Activated naive CD4-positive, alpha-beta T cell treated with anti-CD3 and anti-CD28 coated beads, Interleukin-2, amount 50 U/mL, for 72 hours (primary cell): ENCODE results near the gene SH3PXD2B. TPM values are rescaled to one million over a fixed set of nuclear protein-coding genes. Genes with fewer than 3 reads are reported as not detected.
"Not testable (repeated sequence)": the region's sequence is repeated elsewhere in the genome, so short reads cannot be mapped to it uniquely, and the experiment has no call there.

Source experiments
- ATAC-seq, 2 donors: fragments of 150-1000 bp; cut with Tn5 transposase; 2 replicates each; pipeline ENCODE4 v1.10.0; 2021; ENCODE audit warnings: mild to moderate bottlenecking in 2 of 2, moderate library complexity in 2 of 2
- DNase-seq, 2 donors: peaks; one replicate each; pipeline ENCODE4 v3.0.0; 2021 to 2022; ENCODE audit warnings: low spot score in 2 of 2
- H3K27ac Mint-ChIP-seq, 2 donors: one replicate each; pipeline ENCODE4 v1.8.0; 2022; ENCODE audit warnings: mild to moderate bottlenecking in 2 of 2, mixed read lengths in 2 of 2
- H3K36me3 Mint-ChIP-seq, 2 donors: one replicate each; pipeline ENCODE4 v1.8.0; 2022; ENCODE audit warnings: mixed read lengths in 2 of 2
- H3K9me3 Mint-ChIP-seq, 2 donors: one replicate each; pipeline ENCODE4 v1.8.0; 2022; ENCODE audit warnings: mixed read lengths in 2 of 2
- total RNA-seq, 2 donors: library from RNA; stranded (reverse); gene quantifications; one replicate each; pipeline ENCODE4 v1.2.3, GENCODE V29; 2022

Gene SH3PXD2B
- total RNA-seq, 2 donors from 2014 or later: 0.09 to 0.64 TPM

DNA sequence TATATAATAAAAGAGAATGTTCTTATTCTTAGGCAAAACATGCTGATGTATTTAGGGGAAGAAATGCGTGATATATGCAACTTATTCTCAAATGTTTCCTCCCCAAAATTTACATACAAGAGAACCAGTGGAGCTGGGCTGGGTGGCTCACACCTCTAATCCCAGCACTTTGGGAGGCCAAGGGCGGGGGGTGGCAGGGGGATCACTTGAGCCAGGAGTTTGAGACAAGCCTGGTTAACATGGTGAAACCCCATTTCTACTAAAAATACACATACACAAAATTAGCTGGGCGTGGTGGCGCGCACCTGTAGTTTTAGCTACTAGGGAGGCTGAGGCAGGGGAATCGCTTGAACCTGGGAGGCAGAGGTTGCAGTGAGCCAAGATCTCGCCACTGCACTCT lies 143.3 kb downstream of the SH3PXD2B start:
- Mint-ChIP-seq H3K27ac (no peak overlapping the region), H3K36me3 (no peaks in the 10 kb centered on the region), H3K9me3 (no peaks in the 10 kb centered on the region)
- no peak for DNase-seq
- no peak for ATAC-seq

DNA sequence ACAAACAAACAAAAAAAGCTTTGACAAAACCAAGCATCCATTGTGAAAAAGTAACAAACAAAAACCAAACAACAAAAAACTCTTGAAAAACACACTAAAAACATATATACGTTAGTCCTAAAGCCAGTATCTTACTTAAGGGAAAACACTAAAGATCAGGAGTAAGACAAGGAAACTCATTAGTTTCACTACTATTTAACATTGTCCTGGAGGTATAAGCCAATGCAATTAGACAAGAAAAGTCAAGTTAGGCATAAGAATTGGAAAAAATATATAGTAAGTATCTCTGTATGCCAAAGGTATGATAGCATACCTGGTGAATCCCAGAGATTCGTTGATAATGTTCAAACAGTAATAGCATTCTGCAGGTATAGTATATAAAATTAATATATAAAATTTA lies 148.9 kb downstream of the SH3PXD2B start:
- ATAC-seq: no peak
- no peak for DNase-seq
- no peak overlapping the region for H3K27ac Mint-ChIP-seq
- no peaks in the 10 kb centered on the region for H3K9me3 Mint-ChIP-seq
- no peaks in the 10 kb centered on the region for H3K36me3 Mint-ChIP-seq

DNA sequence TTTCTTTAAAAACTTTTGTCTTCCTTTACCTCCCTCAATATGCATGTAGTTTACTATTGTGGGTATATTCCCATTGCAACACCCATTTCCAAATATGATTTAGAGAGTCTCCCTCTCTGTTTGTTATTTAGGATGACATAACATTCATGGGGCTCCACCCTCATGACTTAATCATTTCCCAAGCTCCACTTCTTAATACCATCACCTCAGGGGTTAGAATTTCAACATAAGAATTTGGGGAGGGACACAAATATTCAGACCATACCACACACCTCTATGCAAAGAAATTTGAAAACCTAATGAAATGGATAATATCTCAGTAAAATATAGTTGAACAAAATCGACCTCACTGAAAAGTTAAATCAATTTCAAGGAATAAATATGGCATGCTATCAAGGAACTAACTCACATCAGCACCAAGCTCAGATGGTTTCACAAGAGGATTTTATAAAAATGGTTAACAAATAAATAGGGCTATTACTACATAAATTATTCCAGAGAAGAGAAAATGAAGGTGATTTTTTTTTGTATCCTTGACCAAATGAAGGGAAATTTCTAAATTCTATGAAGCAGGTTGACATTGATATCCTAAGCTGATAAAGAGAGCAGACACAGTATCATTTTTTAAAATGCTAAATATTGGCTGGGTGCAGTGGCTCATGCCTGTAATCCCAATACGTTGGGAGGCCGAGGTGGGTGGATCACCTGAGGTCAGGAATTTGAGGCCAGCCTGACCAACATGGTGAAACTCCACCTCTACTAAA lies 150.6 kb downstream of the SH3PXD2B start:
- ATAC-seq (no peak), DNase-seq (no peak)
- Mint-ChIP-seq H3K36me3 (no peaks in the 10 kb centered on the region), H3K9me3 (no peaks in the 10 kb centered on the region), H3K27ac (no peak overlapping the region)

DNA sequence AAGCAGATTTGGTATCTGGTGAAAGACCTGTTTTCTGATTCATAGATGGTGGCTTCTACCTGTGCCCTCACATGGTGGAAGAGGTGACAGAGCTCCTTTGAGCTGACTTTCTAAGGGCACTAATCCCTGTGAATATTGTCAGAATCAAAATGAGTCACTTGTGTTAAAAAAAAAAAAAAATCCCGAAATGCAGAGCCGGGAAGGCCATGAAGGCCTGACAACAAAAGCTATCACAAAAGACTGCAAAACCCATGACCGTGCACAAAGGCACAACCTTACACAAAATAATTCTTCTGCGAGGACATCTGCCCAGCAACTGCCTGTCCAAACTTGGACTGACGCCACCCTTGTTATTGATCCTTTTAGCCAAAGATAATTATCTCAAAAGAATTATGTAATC lies 151.2 kb downstream of the SH3PXD2B start:
- Mint-ChIP-seq H3K9me3 (no peaks in the 10 kb centered on the region), H3K27ac (no peak overlapping the region), H3K36me3 (no peaks in the 10 kb centered on the region)
- ATAC-seq (no peak), DNase-seq (no peak)

DNA sequence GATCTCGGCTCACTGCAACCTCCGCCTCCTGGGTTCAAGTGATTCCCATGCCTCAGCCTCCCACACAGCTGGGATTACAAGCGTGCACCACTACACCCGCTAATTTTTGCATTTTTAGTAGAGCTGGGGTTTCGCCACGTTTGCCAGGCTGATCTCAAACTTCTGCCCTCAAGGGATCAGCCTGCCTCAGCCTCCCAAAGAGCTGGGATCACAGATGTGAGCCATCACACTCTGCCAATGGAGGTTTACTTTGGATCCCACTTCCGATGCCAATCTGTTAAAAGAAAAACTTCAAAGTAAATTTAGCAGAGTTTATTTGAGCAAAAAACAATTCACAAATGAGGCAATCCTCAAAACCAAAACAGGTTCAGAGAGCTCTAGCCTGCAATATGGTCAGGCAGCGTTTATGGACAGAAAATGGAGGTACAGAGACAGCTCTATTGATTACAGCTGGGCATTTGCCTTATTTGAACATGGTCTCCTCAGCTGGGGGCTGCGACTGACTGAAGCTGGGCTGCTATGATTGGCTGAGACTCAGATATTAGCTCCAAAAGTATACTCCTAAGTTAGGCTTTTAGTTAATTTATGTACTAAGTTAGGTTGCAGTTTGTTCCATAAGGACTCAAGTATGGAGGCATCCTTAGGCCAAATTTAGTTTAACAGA lies 152.1 kb downstream of the SH3PXD2B start:
- H3K9me3 Mint-ChIP-seq: no peaks in the 10 kb centered on the region
- ATAC-seq: no peak
- H3K27ac Mint-ChIP-seq: no peak overlapping the region
- no peaks in the 10 kb centered on the region for H3K36me3 Mint-ChIP-seq
- no peak for DNase-seq

DNA sequence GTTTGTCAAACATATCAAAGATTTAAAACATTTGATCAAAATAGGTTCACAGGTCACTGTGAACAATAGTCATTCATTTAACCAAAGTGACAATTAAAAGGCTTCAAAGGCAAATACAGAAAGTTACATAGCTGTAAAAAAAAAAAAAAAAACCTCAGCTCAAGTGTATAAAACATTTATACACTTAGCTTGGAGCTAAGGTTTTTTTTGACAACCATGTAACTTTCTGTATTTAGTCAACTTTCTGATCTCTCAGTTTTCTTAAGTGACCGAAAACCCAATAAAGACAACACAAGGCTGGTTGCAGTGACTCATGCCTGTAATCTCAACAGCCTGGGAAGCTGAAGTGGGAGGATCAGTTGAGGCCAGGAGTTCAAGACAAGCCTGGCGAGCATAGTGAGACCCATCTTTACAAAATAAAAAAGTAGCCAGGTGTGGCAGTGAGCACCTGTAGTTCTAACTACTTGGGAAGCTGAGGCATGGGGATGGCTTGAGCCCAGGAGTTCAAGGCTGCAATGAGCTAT lies 154.3 kb downstream of the SH3PXD2B start:
- H3K9me3 Mint-ChIP-seq: no peaks in the 10 kb centered on the region
- ATAC-seq (no peak), DNase-seq (no peak)
- no peak overlapping the region for H3K27ac Mint-ChIP-seq
- H3K36me3 Mint-ChIP-seq: no peaks in the 10 kb centered on the region

DNA sequence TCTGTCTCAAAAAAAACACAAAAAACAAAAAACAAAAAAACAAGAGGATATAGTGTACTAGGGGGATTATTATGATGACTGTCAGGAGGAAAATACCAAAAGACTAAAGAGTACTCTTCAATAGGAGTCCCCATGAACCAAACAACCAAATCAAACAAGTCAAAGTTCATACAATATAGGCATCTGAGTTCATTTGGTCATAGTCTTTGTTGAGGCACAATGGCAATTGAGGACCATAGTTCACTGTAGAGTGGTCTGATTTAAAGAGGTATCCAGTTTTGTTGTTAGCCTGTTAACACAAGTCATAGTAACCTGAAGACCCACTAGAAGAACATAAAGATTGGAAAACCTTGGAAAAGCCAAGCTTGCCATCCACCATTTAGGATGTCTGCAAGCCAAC lies 159.5 kb downstream of the SH3PXD2B start:
- no peak overlapping the region for H3K27ac Mint-ChIP-seq
- ATAC-seq (no peak), DNase-seq (no peak)
- H3K36me3 Mint-ChIP-seq: no peaks in the 10 kb centered on the region
- H3K9me3 Mint-ChIP-seq: no peaks in the 10 kb centered on the region

DNA sequence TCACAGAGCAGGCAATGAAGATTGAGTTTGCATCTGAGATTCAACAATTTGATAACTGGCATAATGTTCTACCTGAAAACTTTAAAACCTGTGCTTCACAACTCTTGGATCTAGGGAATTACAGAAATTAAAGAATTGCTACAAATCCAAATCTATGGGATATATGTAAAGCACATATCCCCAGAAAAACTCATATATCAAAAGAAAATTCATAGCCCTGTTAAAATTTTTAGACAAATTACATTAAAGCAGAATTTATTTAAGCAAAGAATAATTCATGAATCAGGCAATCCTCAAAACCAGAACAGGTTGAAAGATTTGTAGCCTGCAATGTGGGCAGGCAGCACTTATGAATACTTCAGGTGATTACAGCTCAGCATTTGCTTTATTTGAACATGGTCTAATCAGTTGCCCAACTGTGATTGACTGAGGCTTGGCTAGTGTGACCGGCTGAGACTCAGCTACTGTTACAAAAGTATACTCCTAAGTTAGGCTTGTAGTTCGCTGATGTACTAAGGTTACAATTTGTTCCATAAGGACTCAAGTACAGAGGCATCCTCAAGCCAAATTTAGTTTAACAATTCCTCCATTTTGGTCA lies 160.5 kb downstream of the SH3PXD2B start:
- no peak overlapping the region for H3K27ac Mint-ChIP-seq
- DNase-seq (no peak), ATAC-seq (no peak)
- no peaks in the 10 kb centered on the region for H3K9me3 Mint-ChIP-seq
- H3K36me3 Mint-ChIP-seq: no peaks in the 10 kb centered on the region

DNA sequence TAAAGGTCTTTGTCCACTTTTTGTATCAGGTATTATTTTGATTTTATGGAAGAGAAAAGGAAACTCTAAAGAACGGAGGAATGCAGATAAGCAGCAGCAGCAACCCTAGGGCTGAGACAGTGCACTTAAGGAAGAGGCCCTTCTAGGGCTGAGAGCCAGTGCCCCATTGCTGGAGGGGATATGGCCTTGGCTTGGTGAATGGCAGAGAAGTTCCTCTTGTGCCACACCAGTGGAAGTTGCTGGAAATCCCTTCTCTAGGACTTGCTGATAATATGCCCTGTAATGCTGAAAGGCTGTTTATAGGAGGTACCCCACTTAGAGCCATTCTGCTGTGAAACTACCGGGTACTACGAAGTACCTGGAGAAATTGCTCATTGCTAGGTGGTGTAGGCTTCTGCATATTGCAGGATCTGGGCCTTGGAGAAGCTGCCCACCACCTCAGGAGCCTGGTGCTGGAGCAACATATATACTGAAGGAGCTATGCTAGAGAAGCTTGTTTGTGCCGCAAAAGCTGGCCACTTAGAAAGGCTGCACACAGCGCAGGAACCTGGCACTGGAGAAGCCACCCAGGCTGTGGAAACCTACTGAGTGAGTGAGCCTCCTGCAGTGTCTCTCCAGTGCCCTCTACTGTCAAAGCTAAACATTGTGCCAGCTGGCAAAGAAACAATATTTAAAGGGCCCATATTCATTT lies 161.1 kb downstream of the SH3PXD2B start:
- Mint-ChIP-seq H3K27ac (no peak overlapping the region), H3K36me3 (no peaks in the 10 kb centered on the region), H3K9me3 (no peaks in the 10 kb centered on the region)
- peak; percentile 97 to 98 for ATAC-seq
- peak; percentile 46 to 59 for DNase-seq

DNA sequence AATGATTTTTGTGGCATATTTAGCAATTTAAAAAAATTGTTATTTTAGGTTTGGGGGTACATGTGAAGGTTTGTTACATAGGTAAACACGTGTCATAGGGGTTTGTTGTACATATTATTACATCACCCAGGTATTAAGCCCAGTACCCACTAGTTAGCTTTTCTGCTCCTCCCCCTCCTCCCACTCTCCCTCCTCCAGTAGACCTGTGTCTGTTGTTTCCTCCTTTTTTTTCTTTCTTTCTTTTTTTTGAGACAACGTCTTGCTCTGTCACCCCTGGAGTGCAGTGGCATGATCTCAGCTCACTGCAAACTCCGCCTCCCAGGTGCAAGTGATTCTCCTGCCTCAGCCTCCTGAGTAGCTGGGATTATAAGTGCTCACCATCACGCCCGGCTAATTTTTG lies 162.5 kb downstream of the SH3PXD2B start:
- ATAC-seq, H3K9me3 Mint-ChIP-seq, DNase-seq, H3K36me3 Mint-ChIP-seq, H3K27ac Mint-ChIP-seq: not testable (repeated sequence)

DNA sequence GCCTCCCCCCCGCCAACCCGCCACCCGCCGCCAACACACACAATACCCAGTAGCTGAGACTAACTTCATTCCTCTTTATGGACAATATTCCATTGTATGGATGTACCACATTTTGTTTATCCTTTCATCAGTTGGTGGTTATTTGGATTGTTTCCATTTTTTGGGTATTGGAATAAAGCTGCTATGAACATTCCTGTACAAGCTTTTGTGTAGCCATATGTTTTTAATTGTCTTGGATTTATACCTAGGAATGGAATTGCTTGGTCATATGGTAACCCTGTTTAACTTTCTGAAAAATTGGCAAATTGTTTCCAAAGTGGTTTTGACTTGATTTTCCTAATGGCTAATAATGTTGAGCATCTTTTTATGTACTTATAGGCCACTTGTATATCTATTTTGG lies 165.9 kb downstream of the SH3PXD2B start:
- peaks cover 0 to 4% of the 10 kb centered on the region in 2 donors for H3K36me3 Mint-ChIP-seq
- DNase-seq (no peak), ATAC-seq (no peak)
- H3K27ac Mint-ChIP-seq: no peak overlapping the region
- H3K9me3 Mint-ChIP-seq: no peaks in the 10 kb centered on the region

DNA sequence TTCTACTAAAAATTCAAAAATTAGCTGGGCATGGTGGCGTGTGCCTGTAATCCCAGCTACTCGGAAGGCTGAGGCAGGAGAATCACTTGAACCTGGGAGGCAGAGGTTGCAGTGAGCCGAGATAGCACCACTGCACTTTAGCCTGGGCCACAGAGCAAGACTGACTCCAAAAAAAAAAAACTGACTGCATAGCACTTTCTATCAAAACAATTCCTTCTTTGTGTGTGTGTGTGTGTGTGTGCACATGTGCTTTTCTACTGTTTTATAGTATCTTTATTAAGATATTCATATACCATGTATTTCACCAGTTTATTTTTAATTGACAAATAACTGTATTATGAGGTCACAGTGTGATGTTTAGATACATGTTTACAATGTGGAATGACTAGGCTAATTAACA lies 167.2 kb downstream of the SH3PXD2B start:
- ATAC-seq, H3K27ac Mint-ChIP-seq, DNase-seq, H3K36me3 Mint-ChIP-seq, H3K9me3 Mint-ChIP-seq: not testable (repeated sequence)

DNA sequence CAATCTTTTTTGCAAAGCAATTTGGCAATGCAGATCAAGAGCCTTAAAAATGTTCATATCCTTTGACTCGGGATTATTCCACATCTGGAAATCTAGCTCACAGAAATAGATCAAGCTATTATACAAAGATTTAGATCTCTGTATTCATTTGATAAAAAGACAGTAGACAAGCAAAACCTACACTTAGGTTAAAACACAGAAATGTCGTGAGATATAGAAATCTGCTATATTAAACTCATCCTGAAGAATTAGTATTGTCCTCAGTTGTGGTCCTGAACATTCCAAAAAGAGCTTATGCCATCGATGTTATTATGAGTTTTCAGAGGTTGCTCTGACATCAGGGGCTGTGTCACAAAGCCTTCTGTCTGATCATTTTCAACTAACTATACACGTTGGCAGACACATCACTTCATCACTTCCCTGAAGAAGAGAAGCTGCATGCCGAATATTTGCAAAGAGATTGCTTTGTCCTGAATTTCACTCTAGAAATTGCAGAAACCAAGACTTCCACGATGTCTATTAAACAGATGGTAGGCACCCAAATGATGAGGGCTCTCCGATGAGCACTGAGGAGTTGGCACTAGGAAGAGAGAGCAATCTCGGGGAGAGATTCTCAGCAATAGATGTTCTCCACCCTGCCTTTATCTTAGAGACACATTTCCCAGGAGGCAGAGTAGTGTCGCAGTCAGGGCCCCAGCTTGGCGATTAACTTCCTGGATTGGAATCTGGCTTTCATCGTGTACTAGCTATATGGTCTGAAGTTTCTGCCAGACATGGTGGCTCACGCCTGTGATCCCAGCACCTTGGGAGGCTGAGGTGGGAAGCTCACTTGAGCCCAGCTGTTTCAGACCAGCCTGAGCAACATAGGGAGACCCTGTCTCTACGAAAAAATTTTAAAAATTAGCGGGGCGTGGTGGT lies 168.8 kb downstream of the SH3PXD2B start:
- Mint-ChIP-seq H3K36me3 (peaks cover 0 to 4% of the 10 kb centered on the region in 2 donors), H3K9me3 (no peaks in the 10 kb centered on the region), H3K27ac (no peak overlapping the region)
- DNase-seq (no peak), ATAC-seq (no peak)

DNA sequence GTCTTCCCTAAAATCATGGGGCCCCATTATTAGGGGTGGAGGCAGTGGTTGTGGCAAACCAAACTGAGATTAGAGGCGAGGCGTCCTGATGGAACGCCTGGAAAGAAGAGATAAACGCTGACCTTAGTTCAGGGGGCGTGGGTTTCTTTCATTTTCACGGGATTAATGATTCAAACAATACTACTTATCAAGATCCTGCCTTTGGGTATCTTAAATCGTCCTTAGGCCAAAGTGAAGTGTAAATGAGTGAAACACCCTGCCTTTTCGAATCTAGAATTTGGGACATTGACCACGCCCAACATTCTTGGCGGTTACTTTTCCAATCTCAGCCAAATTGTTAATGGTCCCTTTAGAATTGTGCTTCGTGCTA lies 169.7 kb downstream of the SH3PXD2B start:
- DNase-seq (no peak), ATAC-seq (no peak)
- peaks cover 0 to 4% of the 10 kb centered on the region in 2 donors for H3K36me3 Mint-ChIP-seq
- H3K9me3 Mint-ChIP-seq: no peaks in the 10 kb centered on the region
- peak overlapping the region; percentile 29 to 80 for H3K27ac Mint-ChIP-seq

DNA sequence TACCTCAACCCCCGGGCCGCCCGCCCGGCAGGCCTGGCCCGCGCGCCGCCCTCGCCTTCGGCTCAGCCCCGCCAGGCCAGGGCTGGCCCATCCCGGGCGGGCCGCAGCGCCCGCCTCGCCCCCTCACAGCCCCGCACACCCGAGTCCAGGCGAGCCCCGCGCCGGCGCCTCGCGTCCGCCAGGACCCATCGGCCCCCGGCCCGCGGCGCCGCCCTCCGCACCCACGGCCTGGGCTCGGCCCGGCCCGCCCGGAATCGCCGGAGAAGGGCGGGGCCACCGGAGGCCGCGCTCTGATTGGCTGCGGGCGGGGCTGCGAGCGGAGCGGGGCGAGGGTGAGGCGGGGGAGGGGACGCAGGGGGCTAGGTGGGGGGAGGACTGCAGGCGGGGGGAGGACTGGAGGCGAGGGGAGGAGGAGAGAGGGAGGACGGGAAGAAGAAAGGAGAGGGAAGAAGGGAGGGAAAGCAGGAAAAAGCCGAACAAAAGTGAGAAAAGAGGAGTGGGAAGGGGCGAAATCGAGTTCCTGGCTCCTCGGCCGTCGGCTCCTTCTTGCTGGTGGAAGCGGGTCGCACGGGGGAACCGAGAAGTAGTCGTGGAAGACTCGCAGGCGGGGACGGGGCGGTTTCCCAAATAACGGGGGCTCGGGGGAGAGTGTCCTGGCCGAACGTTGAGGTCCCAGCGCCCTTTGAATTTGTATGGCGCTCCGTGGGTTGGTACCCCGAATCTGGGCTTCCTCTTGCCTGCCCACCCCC lies 170.3 kb downstream of the SH3PXD2B start:
- no peaks in the 10 kb centered on the region for H3K9me3 Mint-ChIP-seq
- peak; percentile 91 to 92 for ATAC-seq
- peaks cover 0 to 4% of the 10 kb centered on the region in 2 donors for H3K36me3 Mint-ChIP-seq
- peak; percentile 82 to 86 for DNase-seq
- H3K27ac Mint-ChIP-seq: peak overlapping the region; percentile 29 to 80
